Hematopoietic multipotent progenitor cell treated with erythropoietin and hydrocortisone succinate and interleukin-3 and kit ligand, for 4 days (in vitro differentiated cells): Measurements from ENCODE around the gene ARHGAP12.

Experiments
- DNase-seq: peaks from one replicate; pipeline ENCODE4 v3.0.0-alpha.2; 2015

ARHGAP12 gene

GRCh38 chr10:31948021-31948420, 19.4 kb upstream of the ARHGAP12 start:
- DNase-seq = no peak

- peak; percentile 15 for DNase-seq
Observed at GRCh38 chr10:31947144-31947926, 18.7 kb upstream of the ARHGAP12 start.

GRCh38 chr10:31945392-31945791, 16.8 kb upstream of the ARHGAP12 start:
- DNase-seq = no peak

GRCh38 chr10:31944071-31944433, 15.4 kb upstream of the ARHGAP12 start:
- no peak for DNase-seq

GRCh38 chr10:31942892-31943291, 14.3 kb upstream of the ARHGAP12 start:
- no peak for DNase-seq

- DNase-seq = no peak
Observed at GRCh38 chr10:31942435-31942834, 13.8 kb upstream of the ARHGAP12 start.

- DNase-seq = no peak
Observed at GRCh38 chr10:31940839-31941653, 12.4 kb upstream of the ARHGAP12 start.

GRCh38 chr10:31939797-31940708, 11.4 kb upstream of the ARHGAP12 start:
- no peak for DNase-seq

- no peak for DNase-seq
Observed at GRCh38 chr10:31937371-31937770, 8.7 kb upstream of the ARHGAP12 start.

- no peak for DNase-seq
Observed at GRCh38 chr10:31936933-31937332, 8.3 kb upstream of the ARHGAP12 start.

- DNase-seq = no peak
Observed at GRCh38 chr10:31936086-31936485, 7.5 kb upstream of the ARHGAP12 start.

GRCh38 chr10:31935678-31936077, 7.0 kb upstream of the ARHGAP12 start:
- no peak for DNase-seq

- DNase-seq = no peak
Observed at GRCh38 chr10:31932838-31933237, 4.2 kb upstream of the ARHGAP12 start.

GRCh38 chr10:31930856-31931255, 2.2 kb upstream of the ARHGAP12 start:
- DNase-seq = no peak

GRCh38 chr10:31930023-31930751, 1.6 kb upstream of the ARHGAP12 start:
- peak; percentile 87 for DNase-seq

- peak; percentile 52 for DNase-seq
Observed at GRCh38 chr10:31929261-31930022, 811 bp upstream of the ARHGAP12 start.

GRCh38 chr10:31927884-31928548, 615 bp downstream of the ARHGAP12 start:
- peak; percentile 72 for DNase-seq

GRCh38 chr10:31927565-31927883, 1.1 kb downstream of the ARHGAP12 start:
- DNase-seq = peak; percentile 56

- no peak for DNase-seq
Observed at GRCh38 chr10:31926765-31927564, 1.7 kb downstream of the ARHGAP12 start.

- DNase-seq = peak; percentile 35
Observed at GRCh38 chr10:31926160-31926559, 2.5 kb downstream of the ARHGAP12 start.
